HCT116 (cell line): ENCODE measurements around the gene STRN. TPM values are rescaled to one million over a fixed set of nuclear protein-coding genes. Genes with fewer than 3 reads are reported as not detected.

Experiments
- ATAC-seq: fragments of 200-7000 bp; cut with Tn5 transposase; 2 replicates; pipeline ENCODE4 v1.9.1; 2020; ENCODE audit warnings: mild to moderate bottlenecking, moderate library complexity
- BruUV-seq: library from RNA; stranded (reverse); fragments of 400-500 nt; replicated peaks from 2 replicates; lab custom pipeline; 2021; lab: Mats Ljungman, UMichigan
- CTCF ChIA-PET: fragments of 300-600 bp; sonication (Branson Sonifier 250); formaldehyde crosslinking; loops from one replicate; lab custom pipeline; 2021; ENCODE audit warnings: antibody characterized with exemption; lab: Charles Lee
- POLR2A ChIA-PET: fragments of 300-600, 350-600 bp; sonication (Branson Sonifier 250); formaldehyde crosslinking; loops from one replicate; lab custom pipeline; 2021; ENCODE audit warnings: antibody characterized with exemption; lab: Charles Lee
- RAD21 ChIA-PET, 2 experiments: fragments of 300-600 bp; sonication (Branson Sonifier 250); formaldehyde crosslinking; loops; one replicate each; lab custom pipeline; 2023; ENCODE audit warnings: low total read pairs in 2 of 2; ENCODE audit not compliant: uncharacterized antibody in 2 of 2, unreplicated experiment in 2 of 2, low non-redundant PET in 1 of 2; lab: Charles Lee
- DNase-seq: peaks from one replicate; pipeline ENCODE4 v3.0.0-alpha.2; 2010; ENCODE audit warnings: low read depth, low spot score
- H2AFZ ChIP-seq: fragments of 200-600 bp; shearing (Covaris generic), sonication (generic); 2 replicates; pipeline ENCODE4 v1.6.1; 2017; ENCODE audit warnings: low read depth, mixed run types, mixed read lengths, antibody characterized with exemption, low read length; ENCODE audit not compliant: poor library complexity, severe bottlenecking
- H3K27ac ChIP-seq: 2 replicates; pipeline ENCODE4 v1.5.1; 2012; ENCODE audit warnings: low read depth, low read length
- H3K27me3 ChIP-seq: fragments of 200-600 bp; sonication (generic); 2 replicates; pipeline ENCODE4 v1.6.1; 2016; ENCODE audit warnings: mixed run types, low read length, mixed read lengths; ENCODE audit not compliant: insufficient read depth
- H3K36me3 ChIP-seq, 2 experiments: fragments of 200-500 bp in 1 of 2; fragments of 200-600 bp in 1 of 2; sonication (Bioruptor generic) in 1 of 2; sonication (generic) in 1 of 2; 2 replicates each; pipeline versions ENCODE4 v1.5.1 to v1.6.1; 2014 to 2016; ENCODE audit warnings: low read length in 2 of 2, inconsistent platforms in 1 of 2, mixed read lengths in 1 of 2, mixed run types in 1 of 2; ENCODE audit not compliant: insufficient read depth in 2 of 2, control insufficient read depth in 1 of 2
- H3K4me1 ChIP-seq, 2 experiments: fragments of 200-600 bp in 1 of 2; sonication (generic) in 1 of 2; 2 replicates each; pipeline versions ENCODE4 v1.5.1 to v1.6.1; 2012 to 2017; ENCODE audit warnings: low read length in 2 of 2, inconsistent platforms in 1 of 2, mild to moderate bottlenecking in 1 of 2, mixed read lengths in 1 of 2, mixed run types in 1 of 2, moderate library complexity in 1 of 2; ENCODE audit not compliant: insufficient read depth in 2 of 2, control insufficient read depth in 1 of 2
- H3K4me2 ChIP-seq: fragments of 200-600 bp; sonication (generic); 2 replicates; pipeline ENCODE4 v1.6.1; 2017; ENCODE audit warnings: mixed run types, low read length, mixed read lengths
- H3K4me3 ChIP-seq, 2 experiments: fragments of 200-600 bp in 1 of 2; sonication (generic) in 1 of 2; replicated peaks in 1 of 2; 2 replicates each; pipeline ENCODE4 v1.5.1; 2011 to 2016; ENCODE audit warnings: low read length in 2 of 2, control low read depth in 1 of 2, low read depth in 1 of 2, mild to moderate bottlenecking in 1 of 2, mixed read lengths in 1 of 2, mixed run types in 1 of 2
- H3K79me2 ChIP-seq: fragments of 200-600 bp; sonication (generic); 2 replicates; pipeline ENCODE4 v1.6.1; 2017; ENCODE audit warnings: mild to moderate bottlenecking, mixed run types, low read length, moderate library complexity, mixed read lengths; ENCODE audit not compliant: insufficient read depth
- H3K9ac ChIP-seq: fragments of 200-600 bp; sonication (generic); 2 replicates; pipeline ENCODE4 v1.6.1; 2016; ENCODE audit warnings: low read length, mixed read lengths
- H3K9me2 ChIP-seq: fragments of 200-600 bp; sonication (generic), shearing (Covaris generic); 2 replicates; pipeline ENCODE4 v1.6.1; 2017; ENCODE audit warnings: mixed run types, mild to moderate bottlenecking, moderate library complexity; ENCODE audit not compliant: insufficient read depth
- H3K9me3 ChIP-seq, 2 experiments: fragments of 200-500 bp in 1 of 2; fragments of 200-600 bp in 1 of 2; sonication (Bioruptor generic) in 1 of 2; sonication (generic) in 1 of 2; 2 replicates each; pipeline ENCODE4 v1.6.1; 2014 to 2017; ENCODE audit warnings: low read length in 2 of 2, mixed read lengths in 2 of 2, inconsistent platforms in 1 of 2, low read depth in 1 of 2, mild to moderate bottlenecking in 1 of 2, mixed run types in 1 of 2, moderate library complexity in 1 of 2; ENCODE audit not compliant: control insufficient read depth in 1 of 2, insufficient read depth in 1 of 2
- H4K20me1 ChIP-seq: fragments of 200-600 bp; sonication (generic), shearing (Covaris generic); 2 replicates; pipeline ENCODE4 v1.6.1; 2017; ENCODE audit warnings: mixed run types, mild to moderate bottlenecking, moderate library complexity; ENCODE audit not compliant: insufficient read depth
- CBX3 ChIP-seq: IDR thresholded peaks from 2 replicates; pipeline ENCODE4 v1.6.1; 2012; ENCODE audit warnings: low read depth
- CEBPB ChIP-seq: IDR thresholded peaks from 2 replicates; pipeline ENCODE4 v1.6.1; 2012; ENCODE audit warnings: low read depth
- ELF1 ChIP-seq: IDR thresholded peaks from 2 replicates; pipeline ENCODE4 v1.6.1; 2012; ENCODE audit warnings: low read depth, borderline replicate concordance
- EZH2phosphoT487 ChIP-seq: fragments of 200-600 bp; IDR thresholded peaks from 2 replicates; pipeline ENCODE4 v1.6.1; 2018; ENCODE audit warnings: antibody characterized with exemption, borderline replicate concordance
- FOSL1 ChIP-seq: IDR thresholded peaks from 2 replicates; pipeline ENCODE4 v1.6.1; 2012; ENCODE audit warnings: low read depth
- JUND ChIP-seq: IDR thresholded peaks from 2 replicates; pipeline ENCODE4 v1.6.1; 2012
- MAX ChIP-seq: IDR thresholded peaks from 2 replicates; pipeline ENCODE4 v1.6.1; 2012
- POLR2A ChIP-seq: IDR thresholded peaks from 2 replicates; pipeline ENCODE4 v1.7.0; 2011; ENCODE audit warnings: borderline replicate concordance; ENCODE audit not compliant: insufficient read depth, insufficient read length; ENCODE audit errors: extremely low read depth
- POLR2AphosphoS5 ChIP-seq: IDR thresholded peaks from 2 replicates; pipeline ENCODE4 v1.6.1; 2011; ENCODE audit warnings: mild to moderate bottlenecking, low read depth, low read length, moderate library complexity
- RAD21 ChIP-seq: IDR thresholded peaks from 2 replicates; pipeline ENCODE4 v1.6.1; 2012; ENCODE audit warnings: low read depth, mild to moderate bottlenecking
- SIN3A ChIP-seq: IDR thresholded peaks from 2 replicates; pipeline ENCODE4 v1.6.1; 2012; ENCODE audit warnings: low read depth
- SP1 ChIP-seq: IDR thresholded peaks from 2 replicates; pipeline ENCODE4 v1.6.1; 2012; ENCODE audit warnings: low read depth
- SRF ChIP-seq: IDR thresholded peaks from 2 replicates; pipeline ENCODE4 v1.6.1; 2012; ENCODE audit warnings: low read depth
- TCF7L2 ChIP-seq: IDR thresholded peaks from 2 replicates; pipeline ENCODE4 v1.7.0; 2011; ENCODE audit warnings: borderline replicate concordance, inconsistent platforms; ENCODE audit not compliant: insufficient read depth, insufficient read length; ENCODE audit errors: extremely low read depth
- ZNF274 ChIP-seq: fragments of 200-500 bp; sonication (Bioruptor generic); IDR thresholded peaks from 2 replicates; pipeline ENCODE4 v1.6.1; 2014; ENCODE audit warnings: mild to moderate bottlenecking, low read depth, low read length, inconsistent platforms
- intact Hi-C: fragments of 100-400 bp; cut with micrococcal nuclease; formaldehyde crosslinking; loops from 2 replicates; pipeline ENCODE4 v1.10.0; 2022
- total RNA-seq: library from RNA; stranded (reverse); gene quantifications from one replicate; pipeline ENCODE4 v1.2.1, GENCODE V29; 2021; ENCODE audit not compliant: unreplicated experiment
- TF ChIP-seq, protein P1 (sequence below): IDR thresholded peaks from 2 replicates; pipeline ENCODE4 v1.6.1; 2012; ENCODE audit warnings: low read depth
- TF ChIP-seq, protein P2 (sequence below): IDR thresholded peaks from 2 replicates; pipeline ENCODE4 v1.6.1; 2012
- TF ChIP-seq, protein P3 (sequence below): IDR thresholded peaks from 2 replicates; pipeline ENCODE4 v1.6.1; 2011; ENCODE audit warnings: mild to moderate bottlenecking, low read length, moderate library complexity; ENCODE audit not compliant: insufficient replicate concordance; ENCODE audit errors: extremely low read depth

The STRN gene
- total RNA-seq, 1 experiment from 2014 or later = 26.4 TPM

DNA sequence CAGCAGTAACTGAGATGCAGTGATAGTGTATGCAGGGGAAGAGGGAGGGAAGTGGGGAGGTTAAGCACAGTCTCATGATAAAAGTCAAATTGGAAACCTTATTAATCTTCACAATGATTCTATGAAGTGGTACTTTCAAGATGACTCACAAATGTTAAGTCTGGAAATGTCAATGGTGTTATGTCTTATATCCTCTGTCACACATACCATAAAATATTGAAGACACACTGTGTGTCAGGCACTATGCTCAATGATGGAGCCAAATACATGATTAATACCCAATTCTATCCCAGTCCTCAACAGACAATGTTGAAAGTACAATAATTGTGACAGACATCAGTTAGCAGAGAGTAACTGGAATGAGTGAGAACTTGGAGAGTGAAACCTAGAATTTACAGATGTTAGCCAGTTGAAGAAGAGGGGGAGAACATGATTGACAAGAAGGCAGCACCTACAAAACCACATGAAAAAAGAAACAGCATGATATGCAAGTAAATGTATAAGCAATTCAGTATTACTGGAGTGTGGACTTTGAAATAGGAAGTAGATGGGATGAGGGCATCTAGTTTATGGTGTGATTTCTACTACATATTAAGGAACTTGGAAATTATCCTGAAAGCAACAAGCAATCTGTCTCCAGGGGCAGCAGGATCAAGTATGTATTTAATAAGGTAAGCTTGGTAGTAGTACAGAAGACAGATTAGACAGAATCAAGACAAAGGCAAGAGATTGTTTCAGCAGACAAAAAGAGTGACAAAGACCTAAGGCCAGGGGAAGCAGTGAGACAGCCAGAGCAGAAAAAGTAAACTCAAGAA is 107.6 kb downstream of the STRN start:
- intact Hi-C loops = no loop called here
- RAD21 ChIA-PET = no interaction called here
- no peak for ATAC-seq

More for the DNA sequence above, 107.6 kb downstream of the STRN start:
- Histone ChIP-seq H3K4me2 (no peak overlapping the region), H3K9me3 (no peaks in the 10 kb centered on the region), H3K4me1 (no peaks in the 10 kb centered on the region), H3K36me3 (no peaks in the 10 kb centered on the region), H3K27me3 (no peaks in the 10 kb centered on the region), H4K20me1 (no peaks in the 10 kb centered on the region), H2AFZ (no peak overlapping the region), H3K9ac (no peak overlapping the region), H3K9me2 (no peaks in the 10 kb centered on the region), H3K79me2 (no peaks in the 10 kb centered on the region), H3K4me3 (no peak overlapping the region), H3K27ac (no peak overlapping the region)
- TF ChIP-seq MAX = no peak
- TF ChIP-seq CBX3 = no peak
- no peak for TF ChIP-seq RAD21
- no peak for TF ChIP-seq POLR2A
- TF ChIP-seq POLR2AphosphoS5 = no peak
- TF ChIP-seq, protein P1, sequence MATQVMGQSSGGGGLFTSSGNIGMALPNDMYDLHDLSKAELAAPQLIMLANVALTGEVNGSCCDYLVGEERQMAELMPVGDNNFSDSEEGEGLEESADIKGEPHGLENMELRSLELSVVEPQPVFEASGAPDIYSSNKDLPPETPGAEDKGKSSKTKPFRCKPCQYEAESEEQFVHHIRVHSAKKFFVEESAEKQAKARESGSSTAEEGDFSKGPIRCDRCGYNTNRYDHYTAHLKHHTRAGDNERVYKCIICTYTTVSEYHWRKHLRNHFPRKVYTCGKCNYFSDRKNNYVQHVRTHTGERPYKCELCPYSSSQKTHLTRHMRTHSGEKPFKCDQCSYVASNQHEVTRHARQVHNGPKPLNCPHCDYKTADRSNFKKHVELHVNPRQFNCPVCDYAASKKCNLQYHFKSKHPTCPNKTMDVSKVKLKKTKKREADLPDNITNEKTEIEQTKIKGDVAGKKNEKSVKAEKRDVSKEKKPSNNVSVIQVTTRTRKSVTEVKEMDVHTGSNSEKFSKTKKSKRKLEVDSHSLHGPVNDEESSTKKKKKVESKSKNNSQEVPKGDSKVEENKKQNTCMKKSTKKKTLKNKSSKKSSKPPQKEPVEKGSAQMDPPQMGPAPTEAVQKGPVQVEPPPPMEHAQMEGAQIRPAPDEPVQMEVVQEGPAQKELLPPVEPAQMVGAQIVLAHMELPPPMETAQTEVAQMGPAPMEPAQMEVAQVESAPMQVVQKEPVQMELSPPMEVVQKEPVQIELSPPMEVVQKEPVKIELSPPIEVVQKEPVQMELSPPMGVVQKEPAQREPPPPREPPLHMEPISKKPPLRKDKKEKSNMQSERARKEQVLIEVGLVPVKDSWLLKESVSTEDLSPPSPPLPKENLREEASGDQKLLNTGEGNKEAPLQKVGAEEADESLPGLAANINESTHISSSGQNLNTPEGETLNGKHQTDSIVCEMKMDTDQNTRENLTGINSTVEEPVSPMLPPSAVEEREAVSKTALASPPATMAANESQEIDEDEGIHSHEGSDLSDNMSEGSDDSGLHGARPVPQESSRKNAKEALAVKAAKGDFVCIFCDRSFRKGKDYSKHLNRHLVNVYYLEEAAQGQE = no peak
- TF ChIP-seq TCF7L2 = no peak
- no peak for TF ChIP-seq CEBPB
- TF ChIP-seq, protein P2, sequence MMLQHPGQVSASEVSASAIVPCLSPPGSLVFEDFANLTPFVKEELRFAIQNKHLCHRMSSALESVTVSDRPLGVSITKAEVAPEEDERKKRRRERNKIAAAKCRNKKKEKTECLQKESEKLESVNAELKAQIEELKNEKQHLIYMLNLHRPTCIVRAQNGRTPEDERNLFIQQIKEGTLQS = no peak
- TF ChIP-seq SP1 = no peak
- TF ChIP-seq FOSL1 = no peak
- no peak for TF ChIP-seq EZH2phosphoT487
- no peak for TF ChIP-seq ELF1
- no peak for TF ChIP-seq ZNF274
- no peak for TF ChIP-seq SRF
- no peak for TF ChIP-seq JUND
- TF ChIP-seq SIN3A = no peak
- TF ChIP-seq, protein P3, sequence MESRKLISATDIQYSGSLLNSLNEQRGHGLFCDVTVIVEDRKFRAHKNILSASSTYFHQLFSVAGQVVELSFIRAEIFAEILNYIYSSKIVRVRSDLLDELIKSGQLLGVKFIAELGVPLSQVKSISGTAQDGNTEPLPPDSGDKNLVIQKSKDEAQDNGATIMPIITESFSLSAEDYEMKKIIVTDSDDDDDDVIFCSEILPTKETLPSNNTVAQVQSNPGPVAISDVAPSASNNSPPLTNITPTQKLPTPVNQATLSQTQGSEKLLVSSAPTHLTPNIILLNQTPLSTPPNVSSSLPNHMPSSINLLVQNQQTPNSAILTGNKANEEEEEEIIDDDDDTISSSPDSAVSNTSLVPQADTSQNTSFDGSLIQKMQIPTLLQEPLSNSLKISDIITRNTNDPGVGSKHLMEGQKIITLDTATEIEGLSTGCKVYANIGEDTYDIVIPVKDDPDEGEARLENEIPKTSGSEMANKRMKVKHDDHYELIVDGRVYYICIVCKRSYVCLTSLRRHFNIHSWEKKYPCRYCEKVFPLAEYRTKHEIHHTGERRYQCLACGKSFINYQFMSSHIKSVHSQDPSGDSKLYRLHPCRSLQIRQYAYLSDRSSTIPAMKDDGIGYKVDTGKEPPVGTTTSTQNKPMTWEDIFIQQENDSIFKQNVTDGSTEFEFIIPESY = no peak
- CTCF ChIA-PET = no interaction called here
- no peak for DNase-seq
- no TSS peak for BruUV-seq
- POLR2A ChIA-PET = no interaction called here
